GM12892 (cell line): ENCODE results near the gene INTS11.
A peak's percentile ranks its signal among the peaks of the same experiment; 100 is the strongest.

Experiments used
- DNase-seq: peaks from one replicate; pipeline ENCODE4 v3.0.0; 2011; ENCODE audit not compliant: insufficient read length
- FAIRE-seq: peaks from 2 replicates; lab custom pipeline; 2011; peaks lifted over from hg19 to GRCh38; lab: Jason Lieb, UNC
- POLR2A ChIP-seq: IDR thresholded peaks from 2 replicates; pipeline ENCODE4 v1.6.1; 2011; ENCODE audit warnings: low read depth, low read length, control low read depth
- POLR2AphosphoS5 ChIP-seq: IDR thresholded peaks from 2 replicates; pipeline ENCODE4 v1.6.1; 2011; ENCODE audit warnings: low read depth, low read length, control low read depth
- TAF1 ChIP-seq: IDR thresholded peaks from 2 replicates; pipeline ENCODE4 v1.6.1; 2011; ENCODE audit warnings: low read depth, mild to moderate bottlenecking, control low read depth, low read length, borderline replicate concordance

Gene INTS11

DNA sequence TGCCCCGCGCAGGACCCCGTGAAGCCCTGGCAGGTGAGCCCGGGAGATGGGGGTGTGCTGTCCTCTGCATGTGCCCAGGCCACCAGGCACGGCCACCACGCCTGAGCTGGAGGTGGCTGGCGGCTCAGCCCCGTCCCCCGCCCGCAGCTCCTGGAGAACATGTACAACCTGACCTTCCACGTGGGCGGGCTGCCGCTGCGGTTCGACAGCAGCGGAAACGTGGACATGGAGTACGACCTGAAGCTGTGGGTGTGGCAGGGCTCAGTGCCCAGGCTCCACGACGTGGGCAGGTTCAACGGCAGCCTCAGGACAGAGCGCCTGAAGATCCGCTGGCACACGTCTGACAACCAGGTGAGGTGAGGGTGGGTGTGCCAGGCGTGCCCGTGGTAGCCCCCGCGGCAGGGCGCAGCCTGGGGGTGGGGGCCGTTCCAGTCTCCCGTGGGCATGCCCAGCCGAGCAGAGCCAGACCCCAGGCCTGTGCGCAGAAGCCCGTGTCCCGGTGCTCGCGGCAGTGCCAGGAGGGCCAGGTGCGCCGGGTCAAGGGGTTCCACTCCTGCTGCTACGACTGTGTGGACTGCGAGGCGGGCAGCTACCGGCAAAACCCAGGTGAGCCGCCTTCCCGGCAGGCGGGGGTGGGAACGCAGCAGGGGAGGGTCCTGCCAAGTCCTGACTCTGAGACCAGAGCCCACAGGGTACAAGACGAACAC lies 8.5 kb upstream of the INTS11 start:
- TF ChIP-seq TAF1: no peak
- no peak for TF ChIP-seq POLR2AphosphoS5
- TF ChIP-seq POLR2A: no peak
- no peak for FAIRE-seq
- no peak for DNase-seq

DNA sequence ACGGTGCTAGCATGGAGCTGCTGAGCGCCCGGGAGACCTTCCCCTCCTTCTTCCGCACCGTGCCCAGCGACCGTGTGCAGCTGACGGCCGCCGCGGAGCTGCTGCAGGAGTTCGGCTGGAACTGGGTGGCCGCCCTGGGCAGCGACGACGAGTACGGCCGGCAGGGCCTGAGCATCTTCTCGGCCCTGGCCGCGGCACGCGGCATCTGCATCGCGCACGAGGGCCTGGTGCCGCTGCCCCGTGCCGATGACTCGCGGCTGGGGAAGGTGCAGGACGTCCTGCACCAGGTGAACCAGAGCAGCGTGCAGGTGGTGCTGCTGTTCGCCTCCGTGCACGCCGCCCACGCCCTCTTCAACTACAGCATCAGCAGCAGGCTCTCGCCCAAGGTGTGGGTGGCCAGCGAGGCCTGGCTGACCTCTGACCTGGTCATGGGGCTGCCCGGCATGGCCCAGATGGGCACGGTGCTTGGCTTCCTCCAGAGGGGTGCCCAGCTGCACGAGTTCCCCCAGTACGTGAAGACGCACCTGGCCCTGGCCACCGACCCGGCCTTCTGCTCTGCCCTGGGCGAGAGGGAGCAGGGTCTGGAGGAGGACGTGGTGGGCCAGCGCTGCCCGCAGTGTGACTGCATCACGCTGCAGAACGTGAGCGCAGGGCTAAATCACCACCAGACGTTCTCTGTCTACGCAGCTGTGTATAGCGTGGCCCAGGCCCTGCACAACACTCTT lies 7.7 kb upstream of the INTS11 start:
- DNase-seq (no peak), FAIRE-seq (no peak)
- no peak for TF ChIP-seq POLR2AphosphoS5
- TF ChIP-seq POLR2A: no peak
- TF ChIP-seq TAF1: no peak

DNA sequence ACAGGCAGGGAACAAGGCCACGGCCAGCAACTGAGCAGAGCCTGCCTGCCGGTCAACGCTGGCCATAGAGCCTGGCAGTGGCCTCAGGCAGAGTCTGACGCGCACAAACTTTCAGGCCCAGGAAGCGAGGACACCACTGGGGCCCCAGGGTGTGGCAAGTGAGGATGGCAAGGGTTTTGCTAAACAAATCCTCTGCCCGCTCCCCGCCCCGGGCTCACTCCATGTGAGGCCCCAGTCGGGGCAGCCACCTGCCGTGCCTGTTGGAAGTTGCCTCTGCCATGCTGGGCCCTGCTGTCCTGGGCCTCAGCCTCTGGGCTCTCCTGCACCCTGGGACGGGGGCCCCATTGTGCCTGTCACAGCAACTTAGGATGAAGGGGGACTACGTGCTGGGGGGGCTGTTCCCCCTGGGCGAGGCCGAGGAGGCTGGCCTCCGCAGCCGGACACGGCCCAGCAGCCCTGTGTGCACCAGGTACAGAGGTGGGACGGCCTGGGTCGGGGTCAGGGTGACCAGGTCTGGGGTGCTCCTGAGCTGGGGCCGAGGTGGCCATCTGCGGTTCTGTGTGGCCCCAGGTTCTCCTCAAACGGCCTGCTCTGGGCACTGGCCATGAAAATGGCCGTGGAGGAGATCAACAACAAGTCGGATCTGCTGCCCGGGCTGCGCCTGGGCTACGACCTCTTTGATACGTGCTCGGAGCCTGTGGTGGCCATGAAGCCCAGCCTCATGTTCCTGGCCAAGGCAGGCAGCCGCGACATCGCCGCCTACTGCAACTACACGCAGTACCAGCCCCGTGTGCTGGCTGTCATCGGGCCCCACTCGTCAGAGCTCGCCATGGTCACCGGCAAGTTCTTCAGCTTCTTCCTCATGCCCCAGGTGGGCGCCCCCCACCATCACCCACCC lies 6.9 kb upstream of the INTS11 start, which contains the start of gene TAS1R3:
TAS1R3 (plus strand) TSS at position 213 of the 898 bp plus-strand sequence; CDS start at position 279, 66 bp downstream.
- DNase-seq: no peak
- FAIRE-seq: no peak
- no peak for TF ChIP-seq POLR2A
- no peak for TF ChIP-seq TAF1

DNA sequence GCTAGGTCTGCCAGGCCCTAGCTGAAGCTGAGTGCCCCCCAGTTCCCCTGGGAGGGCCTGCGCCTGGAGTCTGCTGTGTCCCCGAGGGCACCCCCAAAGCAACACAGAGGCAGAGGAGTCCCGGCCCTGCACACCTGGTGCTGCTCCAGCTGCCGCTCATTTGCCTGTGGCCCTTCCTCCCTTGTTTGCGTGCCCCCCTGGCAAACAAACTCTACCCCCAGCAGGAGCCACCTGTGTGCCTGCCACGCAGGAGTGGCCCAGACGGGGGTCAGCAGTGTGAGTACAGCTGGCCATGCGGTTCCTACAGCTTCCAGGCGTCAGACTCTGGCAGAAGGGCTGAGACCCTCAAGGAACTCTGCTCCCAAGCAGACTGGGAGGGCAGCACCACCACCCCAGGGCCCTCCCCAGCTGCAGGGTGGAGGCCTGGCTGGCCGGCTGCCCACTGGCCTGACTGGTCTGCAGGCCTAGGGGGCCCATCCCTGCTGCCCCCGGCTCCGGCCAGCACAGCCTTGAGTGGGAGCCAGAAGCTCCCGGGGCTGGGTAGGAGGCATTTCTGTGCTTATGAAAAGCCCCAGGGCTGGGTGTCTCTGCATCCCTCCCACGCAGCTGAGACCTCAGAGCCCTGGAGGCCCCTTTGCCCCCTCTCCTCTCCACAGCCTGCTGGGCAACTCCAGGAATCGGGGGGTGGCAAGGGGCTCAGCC lies 6.1 kb upstream of the INTS11 start:
- TF ChIP-seq POLR2A (no peak), TAF1 (no peak), POLR2AphosphoS5 (no peak)
- FAIRE-seq (no peak), DNase-seq (no peak)

DNA sequence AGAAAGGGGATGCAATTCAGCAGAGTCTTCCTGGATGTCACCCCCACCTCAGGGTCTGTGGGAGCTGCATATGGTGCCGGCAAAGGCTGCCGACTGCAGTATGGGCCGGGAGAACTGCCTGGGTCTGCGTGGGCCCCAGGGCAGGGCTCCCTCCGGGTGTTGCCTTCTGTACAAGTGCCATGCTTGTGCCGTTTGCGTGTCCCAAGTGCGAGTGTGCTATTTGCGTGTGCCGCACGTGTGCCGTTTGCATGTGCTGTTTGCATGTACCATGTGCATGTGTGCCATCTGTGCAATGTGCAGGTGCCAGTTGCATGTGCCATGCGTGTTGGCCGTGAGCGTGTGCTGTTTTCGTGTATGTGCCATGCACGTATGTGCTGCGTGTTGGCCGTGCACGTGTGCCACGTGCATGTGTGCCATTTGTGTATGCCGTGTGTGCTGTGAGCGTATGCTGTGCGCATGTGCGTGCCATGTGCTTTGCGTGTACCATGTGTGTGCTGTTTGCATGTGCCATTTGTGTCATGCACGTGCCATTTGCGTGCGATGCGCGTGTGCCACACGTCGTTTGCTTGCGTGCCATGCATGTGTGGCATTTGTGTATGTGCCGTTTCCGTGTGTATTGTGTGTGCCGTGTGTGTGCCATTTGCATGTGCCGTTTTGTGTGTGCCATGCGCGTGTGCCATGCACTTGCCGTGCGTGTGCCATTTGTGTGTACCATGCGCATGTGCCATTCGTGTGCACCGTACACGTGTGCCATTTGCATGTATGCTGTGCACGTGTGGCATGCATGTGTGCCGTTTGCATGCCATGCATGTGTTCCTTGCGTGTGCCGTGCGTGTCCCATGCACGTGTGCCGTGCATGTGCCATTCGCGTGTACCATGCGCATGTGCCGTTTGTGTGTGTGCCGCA lies 5.1 kb upstream of the INTS11 start:
- FAIRE-seq: peak; percentile 21
- TF ChIP-seq POLR2A: no peak
- peak; percentile 73 for TF ChIP-seq POLR2AphosphoS5
- DNase-seq: no peak

DNA sequence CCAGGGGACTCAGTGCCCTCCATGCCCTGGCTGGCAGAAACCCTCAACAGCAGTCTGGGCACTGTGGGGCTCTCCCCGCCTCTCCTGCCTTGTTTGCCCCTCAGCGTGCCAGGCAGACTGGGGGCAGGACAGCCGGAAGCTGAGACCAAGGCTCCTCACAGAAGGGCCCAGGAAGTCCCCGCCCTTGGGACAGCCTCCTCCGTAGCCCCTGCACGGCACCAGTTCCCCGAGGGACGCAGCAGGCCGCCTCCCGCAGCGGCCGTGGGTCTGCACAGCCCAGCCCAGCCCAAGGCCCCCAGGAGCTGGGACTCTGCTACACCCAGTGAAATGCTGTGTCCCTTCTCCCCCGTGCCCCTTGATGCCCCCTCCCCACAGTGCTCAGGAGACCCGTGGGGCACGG lies 3.8 kb upstream of the INTS11 start:
- DNase-seq (no peak), FAIRE-seq (no peak)
- TF ChIP-seq TAF1: no peak
- no peak for TF ChIP-seq POLR2A
- no peak for TF ChIP-seq POLR2AphosphoS5

DNA sequence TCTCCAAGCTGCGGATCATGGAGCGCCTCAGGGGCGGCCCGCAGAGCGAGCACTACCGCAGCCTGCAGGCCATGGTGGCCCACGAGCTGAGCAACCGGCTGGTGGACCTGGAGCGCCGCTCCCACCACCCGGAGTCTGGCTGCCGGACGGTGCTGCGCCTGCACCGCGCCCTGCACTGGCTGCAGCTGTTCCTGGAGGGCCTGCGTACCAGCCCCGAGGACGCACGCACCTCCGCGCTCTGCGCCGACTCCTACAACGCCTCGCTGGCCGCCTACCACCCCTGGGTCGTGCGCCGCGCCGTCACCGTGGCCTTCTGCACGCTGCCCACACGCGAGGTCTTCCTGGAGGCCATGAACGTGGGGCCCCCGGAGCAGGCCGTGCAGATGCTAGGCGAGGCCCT lies 2.8 kb upstream of the INTS11 start:
- FAIRE-seq: no peak
- DNase-seq: no peak
- TF ChIP-seq TAF1: no peak
- TF ChIP-seq POLR2A: no peak
- TF ChIP-seq POLR2AphosphoS5: no peak

DNA sequence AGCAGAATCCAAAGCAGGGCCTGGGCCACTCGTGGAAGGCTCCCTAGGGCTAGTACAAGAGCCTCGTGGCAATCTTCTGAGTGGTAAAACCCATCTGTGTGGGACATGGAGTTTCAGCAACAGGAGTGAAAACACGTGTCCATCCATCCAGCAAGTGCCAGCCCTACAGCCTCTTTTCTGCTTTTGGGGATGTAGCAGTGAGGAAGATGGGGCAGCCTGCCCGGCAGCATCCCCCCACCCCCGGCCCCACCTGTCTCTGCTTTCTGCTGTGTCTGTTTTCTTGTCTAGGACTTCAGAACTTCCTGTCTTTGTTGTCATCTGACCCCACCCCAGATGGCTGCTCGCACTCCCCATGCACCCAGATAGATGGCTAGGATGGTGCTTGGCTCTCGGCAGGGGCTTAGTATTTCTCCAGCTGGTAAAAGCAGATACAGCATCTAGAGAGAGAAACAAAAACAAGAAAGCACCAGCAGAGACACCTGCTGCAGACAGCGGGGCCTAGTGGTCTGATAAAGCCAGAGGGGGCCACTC lies 1.7 kb upstream of the INTS11 start:
- FAIRE-seq (no peak), DNase-seq (no peak)
- TF ChIP-seq POLR2A (no peak), TAF1 (no peak), POLR2AphosphoS5 (no peak)

DNA sequence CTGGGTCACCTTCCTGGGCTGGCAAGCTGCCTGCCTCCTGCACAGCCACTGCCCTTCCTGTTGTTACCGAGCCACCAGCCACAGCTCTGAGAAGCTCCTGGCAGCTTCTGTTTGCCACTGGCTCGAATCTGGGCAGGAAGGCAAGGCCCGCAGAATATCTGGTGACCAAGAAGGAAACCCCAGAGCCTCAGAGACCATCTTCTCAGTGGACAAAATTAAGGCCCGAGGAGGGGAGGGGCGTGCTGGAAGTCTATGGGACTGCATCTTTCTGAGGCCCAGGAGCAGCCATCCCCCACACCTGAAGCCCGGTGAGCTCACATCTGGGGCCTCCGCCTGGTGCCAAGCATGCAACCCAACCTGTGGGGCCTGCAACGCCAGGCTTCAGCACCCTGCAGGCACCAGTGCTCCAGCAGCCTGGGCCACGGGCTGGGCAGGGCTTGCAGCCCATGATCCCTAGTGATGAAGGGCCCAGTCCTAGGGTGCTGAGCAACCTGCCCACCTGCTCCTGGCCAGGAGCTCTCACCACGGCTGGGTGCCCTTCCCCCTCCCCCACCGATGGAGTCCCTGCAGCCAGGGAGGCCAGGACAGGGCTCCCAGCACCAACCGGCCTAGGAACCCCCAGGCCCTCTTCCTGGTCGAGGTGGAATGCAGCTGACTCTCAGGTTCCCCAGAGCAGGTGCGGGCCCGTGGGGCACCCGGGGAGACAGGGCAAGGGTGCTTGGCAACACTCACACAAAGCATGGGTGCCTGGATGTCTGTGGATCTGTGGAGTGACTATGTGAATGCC lies 1.0 kb upstream of the INTS11 start:
- FAIRE-seq (no peak), DNase-seq (no peak)
- TF ChIP-seq TAF1 (no peak), POLR2A (no peak), POLR2AphosphoS5 (no peak)

DNA sequence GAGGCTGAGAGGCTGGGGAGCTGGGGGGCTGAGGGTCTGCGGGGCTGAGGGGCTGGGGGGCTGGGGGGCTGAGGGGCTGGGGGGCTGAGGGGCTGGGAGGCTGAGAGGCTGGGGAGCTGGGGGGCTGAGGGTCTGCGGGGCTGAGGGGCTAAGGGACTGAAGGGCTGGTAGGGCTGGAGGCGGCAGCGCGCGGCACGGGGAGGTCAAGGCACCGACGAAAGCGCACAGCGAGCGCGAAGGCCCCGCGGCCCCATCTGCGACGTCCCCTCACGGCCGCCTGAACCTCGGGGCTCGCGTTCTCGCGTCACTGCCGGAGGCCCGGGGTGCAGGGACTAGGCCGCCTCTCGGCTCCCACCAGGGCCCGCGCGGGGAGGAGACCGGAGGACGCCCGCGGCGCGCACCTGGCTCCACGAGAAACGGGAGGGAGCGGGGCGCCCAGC lies 356 bp downstream of the INTS11 start:
- TF ChIP-seq POLR2A (no peak), TAF1 (no peak), POLR2AphosphoS5 (no peak)
- no peak for FAIRE-seq
- DNase-seq: no peak
